ENCODE measurements around the gene LARGE2.

DNA sequence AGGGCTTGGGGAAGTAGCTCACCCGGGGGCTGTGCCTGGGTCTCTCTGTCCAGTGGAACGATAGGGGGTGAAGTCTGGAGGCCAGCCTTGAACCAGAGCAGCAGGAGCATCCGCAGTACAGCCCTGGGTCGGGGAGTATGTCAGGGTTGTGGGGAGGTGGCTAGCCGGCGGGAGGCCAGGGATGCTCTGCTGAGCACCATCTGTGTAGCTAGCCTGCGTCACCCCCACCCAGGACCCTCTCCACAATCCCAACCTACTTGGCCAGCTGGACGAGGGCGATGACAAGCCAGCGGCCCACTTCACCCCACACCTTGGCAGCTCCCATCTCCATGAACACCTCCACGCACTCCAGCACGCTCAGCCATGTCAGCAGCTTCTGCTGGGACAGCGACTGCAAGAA is 7.0 kb upstream of the LARGE2 start:
- TF ChIP-seq, protein P1, sequence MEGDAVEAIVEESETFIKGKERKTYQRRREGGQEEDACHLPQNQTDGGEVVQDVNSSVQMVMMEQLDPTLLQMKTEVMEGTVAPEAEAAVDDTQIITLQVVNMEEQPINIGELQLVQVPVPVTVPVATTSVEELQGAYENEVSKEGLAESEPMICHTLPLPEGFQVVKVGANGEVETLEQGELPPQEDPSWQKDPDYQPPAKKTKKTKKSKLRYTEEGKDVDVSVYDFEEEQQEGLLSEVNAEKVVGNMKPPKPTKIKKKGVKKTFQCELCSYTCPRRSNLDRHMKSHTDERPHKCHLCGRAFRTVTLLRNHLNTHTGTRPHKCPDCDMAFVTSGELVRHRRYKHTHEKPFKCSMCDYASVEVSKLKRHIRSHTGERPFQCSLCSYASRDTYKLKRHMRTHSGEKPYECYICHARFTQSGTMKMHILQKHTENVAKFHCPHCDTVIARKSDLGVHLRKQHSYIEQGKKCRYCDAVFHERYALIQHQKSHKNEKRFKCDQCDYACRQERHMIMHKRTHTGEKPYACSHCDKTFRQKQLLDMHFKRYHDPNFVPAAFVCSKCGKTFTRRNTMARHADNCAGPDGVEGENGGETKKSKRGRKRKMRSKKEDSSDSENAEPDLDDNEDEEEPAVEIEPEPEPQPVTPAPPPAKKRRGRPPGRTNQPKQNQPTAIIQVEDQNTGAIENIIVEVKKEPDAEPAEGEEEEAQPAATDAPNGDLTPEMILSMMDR (IDR thresholded peaks at IDR 0.05 in 4 of 5, conservative IDR thresholded peaks at IDR 0.05 in 1 of 5): no peak
- no peak for TF ChIP-seq POLR2A (IDR thresholded peaks at IDR 0.05)

Data from gastrocnemius medialis (tissue), 4 donors.